ENCODE data around the gene CCDC149. TPM values are rescaled to one million over a fixed set of nuclear protein-coding genes. Genes with fewer than 3 reads are reported as not detected.

CCDC149 gene
- total RNA-seq, 1 experiment from 2014 or later = 5.3 TPM

DNA sequence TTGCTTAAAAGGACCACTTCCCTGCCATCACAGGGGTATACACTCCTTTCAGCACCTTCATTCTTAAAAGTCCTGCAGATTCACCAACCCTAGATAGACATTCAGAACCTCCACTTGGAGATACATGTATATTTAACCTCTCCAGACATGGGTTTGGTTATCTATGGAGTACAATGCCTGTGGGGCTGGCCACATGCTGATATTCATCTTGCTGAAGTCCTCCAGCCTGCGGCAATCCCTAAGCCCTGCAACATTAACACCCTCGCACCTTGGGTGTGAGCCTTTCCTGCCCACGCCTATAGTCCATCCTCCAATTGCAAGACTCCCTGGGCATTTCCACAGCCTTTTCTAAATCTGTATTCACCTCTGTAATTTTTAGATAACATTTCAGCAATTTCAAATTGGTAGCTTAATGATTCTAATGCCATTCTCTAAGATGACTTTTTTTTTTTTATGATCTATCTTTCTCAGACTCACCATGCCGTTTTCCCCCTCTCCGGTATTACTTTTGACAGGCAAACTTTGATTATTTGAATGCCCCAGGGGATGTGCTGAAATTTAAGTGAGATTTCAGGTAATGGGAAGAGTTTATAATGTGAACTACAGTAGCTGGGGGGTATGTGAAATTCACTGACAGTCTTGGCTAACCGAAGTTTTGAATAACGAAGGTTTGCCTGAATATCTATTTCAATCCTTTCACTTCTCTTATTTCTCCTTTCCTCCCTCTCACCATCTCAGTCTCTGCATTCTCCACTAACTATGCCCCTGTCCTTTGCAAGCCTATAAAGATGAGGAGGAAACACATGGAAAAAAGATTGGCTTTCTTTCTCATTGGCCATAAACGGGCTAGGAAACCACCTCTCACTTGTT, 24.1 kb downstream of the CCDC149 start:
- H3K36me3 ChIP-seq (ENCODE audit: control insufficient read depth in 1 of 2, insufficient read depth in 2 of 2, low read length in 2 of 2) = no peaks in the 10 kb centered on the region
- H3K9ac ChIP-seq (ENCODE audit: low read length) = no peak overlapping the region
- H3K79me2 ChIP-seq (ENCODE audit: insufficient read depth, low read length) = no peaks in the 10 kb centered on the region
- BruUV-seq (replicated peaks) = no TSS peak
- intact Hi-C loops (cut with micrococcal nuclease) = no loop called here
- ChIA-PET CTCF (no interaction called here), POLR2A (no interaction called here), RAD21 (ENCODE audit: low non-redundant PET in 1 of 2, low total read pairs in 2 of 2, uncharacterized antibody in 2 of 2, unreplicated experiment in 2 of 2) (no interaction called here)
- no peak overlapping the region for H2AFZ ChIP-seq (ENCODE audit: low read depth, low read length, poor library complexity, severe bottlenecking)
- H3K4me1 ChIP-seq (ENCODE audit: control insufficient read depth in 1 of 2, insufficient read depth in 2 of 2, low read length in 2 of 2) = no peaks in the 10 kb centered on the region
- TF ChIP-seq, protein P1, sequence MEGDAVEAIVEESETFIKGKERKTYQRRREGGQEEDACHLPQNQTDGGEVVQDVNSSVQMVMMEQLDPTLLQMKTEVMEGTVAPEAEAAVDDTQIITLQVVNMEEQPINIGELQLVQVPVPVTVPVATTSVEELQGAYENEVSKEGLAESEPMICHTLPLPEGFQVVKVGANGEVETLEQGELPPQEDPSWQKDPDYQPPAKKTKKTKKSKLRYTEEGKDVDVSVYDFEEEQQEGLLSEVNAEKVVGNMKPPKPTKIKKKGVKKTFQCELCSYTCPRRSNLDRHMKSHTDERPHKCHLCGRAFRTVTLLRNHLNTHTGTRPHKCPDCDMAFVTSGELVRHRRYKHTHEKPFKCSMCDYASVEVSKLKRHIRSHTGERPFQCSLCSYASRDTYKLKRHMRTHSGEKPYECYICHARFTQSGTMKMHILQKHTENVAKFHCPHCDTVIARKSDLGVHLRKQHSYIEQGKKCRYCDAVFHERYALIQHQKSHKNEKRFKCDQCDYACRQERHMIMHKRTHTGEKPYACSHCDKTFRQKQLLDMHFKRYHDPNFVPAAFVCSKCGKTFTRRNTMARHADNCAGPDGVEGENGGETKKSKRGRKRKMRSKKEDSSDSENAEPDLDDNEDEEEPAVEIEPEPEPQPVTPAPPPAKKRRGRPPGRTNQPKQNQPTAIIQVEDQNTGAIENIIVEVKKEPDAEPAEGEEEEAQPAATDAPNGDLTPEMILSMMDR (IDR thresholded peaks at IDR 0.05 in 2 of 3, conservative IDR thresholded peaks at IDR 0.05 in 1 of 3; ENCODE audit: borderline replicate concordance in 1 of 3, insufficient read depth in 1 of 3, low read depth in 2 of 3, low read length in 2 of 3) = no peak
- no peak for TF ChIP-seq ZNF274 (IDR thresholded peaks at IDR 0.05; ENCODE audit: low read depth, low read length)
- TF ChIP-seq CBX3 (IDR thresholded peaks at IDR 0.05; ENCODE audit: low read depth) = no peak
- TF ChIP-seq SIN3A (IDR thresholded peaks at IDR 0.05; ENCODE audit: low read depth) = no peak
- no peak for TF ChIP-seq TCF7L2 (IDR thresholded peaks at IDR 0.05; ENCODE audit: borderline replicate concordance, extremely low read depth, insufficient read depth, insufficient read length)
- TF ChIP-seq POLR2A (IDR thresholded peaks at IDR 0.05; ENCODE audit: borderline replicate concordance, extremely low read depth, insufficient read depth, insufficient read length) = no peak
- no peaks in the 10 kb centered on the region for H3K9me2 ChIP-seq (ENCODE audit: insufficient read depth)
- H3K27ac ChIP-seq (ENCODE audit: low read depth, low read length) = no peak overlapping the region
- no peaks in the 10 kb centered on the region for H3K27me3 ChIP-seq (ENCODE audit: insufficient read depth, low read length)
- H3K4me2 ChIP-seq (ENCODE audit: low read length) = no peak overlapping the region
- DNase-seq (ENCODE audit: low read depth, low spot score) = no peak
- no peaks in the 10 kb centered on the region for H4K20me1 ChIP-seq (ENCODE audit: insufficient read depth)
- H3K9me3 ChIP-seq (ENCODE audit: control insufficient read depth in 1 of 2, insufficient read depth in 1 of 2, low read depth in 1 of 2, low read length in 2 of 2) = no peaks in the 10 kb centered on the region
- no peak for ATAC-seq
- no peak overlapping the region for H3K4me3 ChIP-seq (replicated peaks in 1 of 2; ENCODE audit: low read depth in 1 of 2, low read length in 2 of 2)
